ENCODE data around the gene PRF1.

GRCh38 chr10:70613941-70614340, 11.4 kb upstream of the PRF1 start:
- TF ChIP-seq CTCF (IDR thresholded peaks at IDR 0.05; ENCODE audit: low read depth, low read length, poor library complexity, severe bottlenecking), result no peak
- no peak for TF ChIP-seq EZH2phosphoT487 (IDR thresholded peaks at IDR 0.05; ENCODE audit: borderline replicate concordance, low read length)

Data from DOHH2 (cell line).